SU-DHL-6 (cell line): ENCODE measurements around the gene VWDE.

Experiments
- CTCF ChIP-seq: fragments of 200-600 bp; sonication (generic); IDR thresholded peaks from one replicate; pipeline ENCODE4 v1.5.1; 2017; ENCODE audit warnings: antibody characterized with exemption, mild to moderate bottlenecking, low read length, moderate library complexity; ENCODE audit not compliant: insufficient read depth, poor library complexity, severe bottlenecking
- EZH2phosphoT487 ChIP-seq: fragments of 200-600 bp; sonication (generic), shearing (Covaris generic); conservative IDR thresholded peaks from 2 replicates; pipeline ENCODE4 v1.6.1; 2018; ENCODE audit warnings: mild to moderate bottlenecking, antibody characterized with exemption, low read length, moderate library complexity, mixed read lengths

GRCh38 chr7:12323415-12323814, 80.2 kb downstream of the VWDE start:
- TF ChIP-seq CTCF (no peak), EZH2phosphoT487 (no peak)
